GM21423 (cell line): Measurements from ENCODE around the gene NEBL.

Experiments
- ATAC-seq: cut with Tn5 transposase; IDR thresholded peaks from one replicate; pipeline ENCODE4 v1.9.1; 2021; ENCODE audit warnings: mild to moderate bottlenecking, moderate library complexity; ENCODE audit not compliant: unreplicated experiment

The NEBL gene

DNA sequence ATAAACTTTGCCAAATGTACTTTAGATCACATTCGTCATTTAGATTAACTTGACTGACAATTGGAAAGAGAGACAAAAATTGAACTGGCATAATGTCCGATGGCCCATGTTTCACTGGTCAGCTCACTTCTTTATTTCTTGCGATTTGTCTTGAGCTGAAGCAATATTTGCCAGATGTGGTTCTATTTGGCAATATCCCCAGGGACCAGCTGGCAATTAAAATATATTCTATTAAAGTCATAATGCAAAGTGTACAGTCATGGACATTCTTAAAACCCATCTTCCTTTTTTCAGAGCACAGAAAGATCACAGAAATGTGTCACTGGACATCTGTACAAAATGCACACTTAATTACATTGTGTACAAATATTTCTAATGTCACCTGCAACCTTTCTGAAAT, 26.3 kb downstream of the NEBL start:
- no peak for ATAC-seq

DNA sequence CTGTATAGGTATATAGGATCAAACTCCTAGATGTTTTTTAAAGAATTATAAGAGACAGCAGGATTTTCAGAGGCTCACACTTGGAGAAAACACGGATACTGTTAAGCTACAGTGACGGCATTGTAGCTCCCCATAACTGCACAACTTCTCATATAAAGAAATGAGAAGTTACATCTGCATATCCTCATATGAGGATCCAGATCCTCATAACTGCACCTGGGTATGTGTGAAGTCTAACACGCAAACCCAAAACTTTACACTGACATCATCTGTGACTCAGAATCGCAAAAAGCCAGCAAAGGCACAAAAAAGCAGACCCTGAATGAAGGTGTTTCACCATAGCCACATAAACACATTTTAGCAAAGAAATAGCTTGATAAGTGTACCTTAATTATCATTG, 34.1 kb downstream of the NEBL start:
- ATAC-seq, result no peak

DNA sequence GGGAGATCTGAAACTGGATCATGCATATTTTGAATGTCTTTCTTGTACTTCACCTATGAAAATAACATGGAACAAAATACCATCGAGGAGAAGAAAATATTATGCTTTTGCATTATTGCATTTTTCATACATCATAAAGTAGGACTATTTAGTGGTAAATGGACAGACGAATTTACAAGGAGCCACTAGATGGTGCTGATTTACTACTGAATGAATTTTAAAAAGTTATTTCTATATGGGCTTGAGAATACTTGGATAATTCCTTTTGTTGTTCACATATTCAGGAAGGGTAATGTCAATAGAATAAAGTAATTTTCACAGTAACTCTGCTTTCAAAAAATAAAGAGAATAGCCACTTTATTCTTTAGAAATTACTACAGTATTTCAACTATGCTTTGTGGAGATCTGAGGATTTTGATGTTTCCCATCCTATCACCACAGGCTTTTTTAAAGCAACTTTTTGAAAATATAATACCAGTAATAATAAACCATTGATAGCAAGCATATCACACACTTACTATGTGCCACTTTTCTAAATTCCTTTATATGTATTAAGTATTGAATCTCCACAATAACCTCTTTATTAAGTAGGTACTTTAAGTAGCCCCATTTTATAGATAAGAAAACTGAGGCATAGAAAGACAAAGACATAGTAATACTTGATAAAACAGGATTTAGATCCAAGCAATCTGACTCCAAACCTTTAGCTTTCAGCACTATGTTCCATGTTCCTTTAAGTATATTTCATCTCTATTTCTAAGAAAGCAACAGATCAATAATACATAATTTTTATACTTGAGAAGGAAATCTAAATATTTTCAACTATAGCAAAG, 38.6 kb downstream of the NEBL start:
- no peak for ATAC-seq

DNA sequence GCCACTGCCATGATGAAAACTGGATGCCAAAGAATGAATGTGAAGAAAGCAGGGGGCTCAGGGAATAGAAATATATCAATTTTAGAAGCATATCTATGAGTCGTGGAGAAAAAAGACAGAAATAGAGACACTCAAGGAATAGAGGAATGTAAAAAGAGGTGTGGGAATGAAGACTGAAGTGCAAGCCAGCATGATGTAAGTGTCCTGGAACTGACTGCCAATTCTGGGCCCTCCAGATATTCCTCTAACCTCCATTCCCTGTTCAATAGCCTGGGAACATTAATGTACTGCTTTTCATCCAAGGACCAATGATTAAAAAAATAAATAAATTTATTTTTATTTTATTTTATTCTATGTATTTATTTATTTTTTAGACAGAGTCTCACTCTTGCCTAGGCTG, 40.6 kb downstream of the NEBL start:
- no peak for ATAC-seq

DNA sequence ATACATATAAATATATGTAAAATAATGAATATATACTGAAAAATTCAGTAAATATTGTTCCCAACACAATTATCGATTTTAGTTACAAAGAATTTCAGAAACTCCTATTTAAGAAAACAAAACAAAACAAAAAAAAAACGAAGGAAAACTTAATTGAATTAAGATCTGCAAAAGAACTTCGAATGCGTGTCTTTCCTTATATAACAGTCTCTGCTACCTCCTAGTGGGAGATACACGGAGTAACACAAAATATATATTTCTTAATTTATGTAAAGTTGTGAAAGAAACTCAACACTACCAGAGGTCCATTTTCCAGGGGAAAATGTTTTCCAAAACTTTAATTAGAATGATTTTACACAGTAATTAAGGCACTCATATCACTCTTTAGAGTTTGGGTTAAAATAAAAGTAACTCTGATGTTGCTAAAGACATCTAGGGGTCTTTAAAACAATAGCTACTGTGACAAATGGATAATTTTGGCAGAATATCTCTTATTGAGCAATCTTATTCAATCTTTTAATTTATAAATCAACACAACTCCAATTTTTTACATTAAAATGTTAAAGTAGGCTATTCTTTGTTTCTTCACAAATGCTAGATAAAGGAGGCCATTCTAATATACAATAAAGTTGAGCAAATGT, 41.6 kb downstream of the NEBL start:
- ATAC-seq, result no peak

DNA sequence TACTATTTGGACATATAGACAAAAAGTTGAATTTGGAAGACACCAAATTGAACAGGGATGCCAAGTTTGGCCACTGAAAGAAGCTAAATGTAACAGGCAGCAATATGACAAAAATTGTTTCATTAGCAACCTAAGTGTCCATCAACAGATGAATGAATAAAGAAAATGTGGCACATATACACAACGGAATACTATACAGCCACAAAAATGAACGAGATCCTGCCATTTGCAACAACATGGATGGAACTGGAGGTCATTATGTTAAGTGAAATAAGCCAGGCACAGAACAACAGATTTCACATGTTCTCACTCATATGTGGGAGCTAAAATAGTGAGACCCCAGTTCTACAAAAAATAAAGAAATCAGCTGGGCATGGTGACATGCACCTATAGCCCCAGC, 43.8 kb downstream of the NEBL start:
- no peak for ATAC-seq

DNA sequence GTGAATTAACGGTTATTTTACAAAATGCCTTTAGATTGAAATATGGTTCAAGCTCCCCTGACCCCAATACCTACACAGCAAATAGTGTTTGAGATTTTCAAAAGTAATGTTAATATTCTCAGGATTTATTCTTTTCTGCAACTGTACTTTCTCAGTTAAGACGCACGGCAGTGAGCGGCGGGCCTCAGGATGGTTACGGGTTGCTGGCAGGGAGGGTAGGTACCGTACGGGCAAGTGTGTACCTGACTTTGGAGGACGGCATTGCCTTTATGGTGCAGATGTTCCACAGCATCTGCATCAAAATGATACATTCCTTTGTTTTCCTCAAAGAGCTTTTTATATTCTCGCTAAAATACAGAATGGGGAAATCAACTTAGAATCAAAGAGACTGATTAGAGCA, 44.8 kb downstream of the NEBL start:
- ATAC-seq, result no peak

DNA sequence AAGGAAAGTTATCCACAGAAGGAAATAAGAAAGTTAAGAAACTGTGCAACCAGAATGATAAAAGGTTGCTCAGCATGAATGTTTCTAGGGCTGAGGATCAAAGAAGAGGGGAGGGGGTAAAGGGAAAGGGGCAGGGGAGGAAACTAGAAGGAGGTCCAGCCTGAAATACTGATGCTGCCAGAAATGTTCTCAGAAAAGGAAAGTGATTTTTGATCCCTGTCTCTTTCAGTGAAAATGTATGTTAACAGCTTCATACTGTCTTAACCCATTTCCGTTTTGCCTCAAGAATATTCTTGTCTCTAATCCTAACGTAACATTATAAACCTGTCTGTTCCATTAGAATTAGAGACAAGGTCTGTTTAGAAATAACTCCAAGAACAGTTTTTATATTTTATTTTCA, 49.6 kb downstream of the NEBL start:
- ATAC-seq, result no peak

DNA sequence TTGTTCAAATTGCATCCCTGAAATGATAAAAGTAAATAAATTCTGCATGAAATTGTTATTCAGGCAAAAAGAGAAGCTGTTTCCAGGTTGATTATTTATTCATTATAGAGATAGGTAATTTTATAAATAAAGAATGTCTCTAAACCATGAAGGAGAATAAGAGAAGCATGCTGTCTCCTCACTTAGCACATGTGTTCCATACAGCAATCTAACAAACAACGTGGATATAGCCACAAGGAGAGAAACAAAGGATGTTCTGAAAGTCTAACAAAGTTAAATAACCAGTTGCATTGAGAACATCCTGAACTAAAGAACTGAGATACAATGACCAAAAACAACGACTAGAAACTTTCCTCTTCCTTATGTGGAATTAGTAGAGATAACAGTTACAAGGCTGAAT, 50.8 kb downstream of the NEBL start:
- ATAC-seq, result no peak

DNA sequence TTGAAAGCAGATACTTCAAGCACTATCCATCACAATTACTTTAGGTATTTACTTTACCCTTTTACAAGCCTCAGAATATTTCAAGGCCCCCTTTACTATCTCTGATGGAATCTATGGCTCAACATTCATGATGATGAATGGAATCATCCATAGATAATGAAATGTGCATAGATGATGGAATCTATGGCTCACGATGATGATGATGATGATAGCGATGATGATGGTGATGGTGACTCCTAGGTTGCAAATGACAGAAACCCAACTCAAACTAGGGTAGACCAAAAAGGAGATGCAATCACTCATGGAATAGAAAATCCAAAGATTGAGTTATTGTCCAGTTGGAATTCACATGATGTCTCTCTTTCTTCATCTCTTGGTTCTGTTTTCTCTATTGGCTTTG, 55.7 kb downstream of the NEBL start:
- ATAC-seq, result no peak

DNA sequence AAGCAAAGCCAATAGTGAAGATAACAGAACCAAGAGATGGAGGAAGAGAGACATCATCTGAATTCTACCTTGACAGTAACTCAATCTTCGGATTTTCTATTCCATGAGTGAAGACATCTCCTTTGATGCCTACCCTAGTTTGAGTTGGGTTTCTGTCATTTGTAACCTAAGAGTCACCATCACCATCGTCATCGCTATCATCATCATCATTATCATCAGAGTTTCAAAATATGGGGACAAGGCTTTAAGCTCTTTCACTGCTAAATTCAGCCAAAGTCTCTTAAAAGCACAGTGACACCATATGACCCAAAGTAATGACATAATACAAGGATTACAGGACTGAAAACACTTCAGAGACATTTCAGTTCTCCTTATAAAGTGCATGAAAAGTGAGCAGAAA, 57.2 kb downstream of the NEBL start:
- no peak for ATAC-seq

DNA sequence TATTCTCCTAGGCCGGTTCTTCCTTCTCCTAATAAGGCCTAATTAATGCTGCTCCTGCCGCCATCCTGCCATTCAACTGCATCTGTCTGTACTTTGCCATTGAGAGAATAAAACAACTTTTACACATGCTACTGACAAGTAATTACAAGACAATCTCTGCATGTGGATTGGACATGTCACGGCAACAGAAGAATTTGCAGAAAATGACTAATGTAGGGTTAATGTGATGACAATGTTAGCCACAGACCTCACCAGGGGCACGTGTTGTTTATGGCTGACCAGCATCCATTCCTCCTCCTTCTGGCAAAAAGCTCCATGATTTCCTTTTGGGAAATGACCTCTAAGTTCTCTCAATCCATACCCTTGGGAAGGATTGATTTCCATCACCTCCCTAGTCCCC, 58.0 kb downstream of the NEBL start:
- ATAC-seq, result no peak

DNA sequence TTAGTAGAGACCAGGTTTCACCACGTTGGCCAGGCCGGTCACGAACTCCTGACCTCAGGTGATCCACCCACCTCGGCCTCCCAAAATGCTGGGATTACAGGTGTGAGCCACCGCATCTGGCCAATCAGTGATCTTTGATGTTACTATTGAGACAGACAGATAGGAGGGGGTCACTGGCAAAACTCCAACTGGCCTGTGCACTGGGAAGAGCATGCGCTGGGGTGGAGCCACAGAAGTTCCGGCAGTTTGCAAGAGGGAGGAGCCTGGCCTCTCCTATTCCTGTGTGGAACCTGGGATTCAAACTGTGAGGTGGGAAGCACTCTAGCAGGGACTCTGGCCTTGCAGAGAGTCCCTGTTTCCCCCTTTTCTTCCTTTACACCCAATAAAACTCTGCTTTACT, 60.7 kb downstream of the NEBL start:
- ATAC-seq, result no peak

DNA sequence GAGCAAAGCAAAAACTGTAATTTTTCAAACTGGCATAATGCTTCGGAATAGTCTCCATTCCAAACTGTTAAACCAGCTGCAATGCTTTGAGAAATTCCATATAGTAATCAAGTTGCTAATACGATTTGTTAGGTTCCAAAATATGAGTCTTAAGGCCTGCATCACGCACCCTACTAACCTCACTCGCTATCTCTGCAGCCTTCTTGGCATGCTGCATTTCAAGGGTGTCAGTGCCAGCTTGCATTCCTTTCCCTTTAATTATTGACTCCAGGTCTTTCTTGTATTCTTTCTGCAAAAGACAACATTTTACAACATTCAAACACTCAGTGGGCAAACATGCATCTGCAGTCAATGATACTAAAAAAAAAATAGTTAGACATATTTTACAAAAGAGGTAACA, 61.8 kb downstream of the NEBL start:
- no peak for ATAC-seq

DNA sequence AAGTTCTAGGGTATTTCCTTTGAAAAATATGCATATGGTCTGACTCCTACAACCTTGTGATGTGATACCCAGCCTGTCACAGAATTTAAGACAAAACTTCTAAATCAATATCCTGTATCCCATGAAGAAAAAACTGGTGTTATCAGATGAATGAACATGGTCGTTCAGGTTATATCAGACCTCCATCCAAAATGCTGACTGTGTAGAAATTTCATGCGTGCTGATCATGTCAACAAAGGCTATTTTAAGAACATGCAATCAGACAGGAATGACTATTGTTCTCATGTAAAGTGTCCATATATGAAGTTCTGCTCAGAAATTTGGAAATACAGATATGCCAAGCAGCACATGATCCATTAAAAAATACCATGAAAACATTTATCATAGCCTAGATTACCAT, 62.3 kb downstream of the NEBL start:
- no peak for ATAC-seq

DNA sequence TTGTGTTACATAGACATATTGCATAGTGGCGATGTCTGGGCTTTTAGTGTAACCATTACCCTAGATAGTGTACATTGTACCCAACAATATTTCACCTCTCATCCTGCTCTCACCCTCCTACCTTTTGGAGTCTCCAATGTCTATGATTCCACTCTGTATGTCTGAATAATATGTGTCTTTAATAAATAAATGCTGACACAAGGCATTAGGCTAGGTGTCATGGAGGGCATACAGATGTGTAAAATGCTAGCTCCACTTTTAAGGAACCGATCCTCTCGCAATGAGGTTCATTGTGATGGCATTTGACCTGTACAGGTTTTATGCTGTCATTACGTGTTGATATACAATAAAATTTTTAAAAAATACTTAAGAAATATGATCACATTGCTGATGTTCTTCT, 74.3 kb downstream of the NEBL start:
- ATAC-seq, result no peak

DNA sequence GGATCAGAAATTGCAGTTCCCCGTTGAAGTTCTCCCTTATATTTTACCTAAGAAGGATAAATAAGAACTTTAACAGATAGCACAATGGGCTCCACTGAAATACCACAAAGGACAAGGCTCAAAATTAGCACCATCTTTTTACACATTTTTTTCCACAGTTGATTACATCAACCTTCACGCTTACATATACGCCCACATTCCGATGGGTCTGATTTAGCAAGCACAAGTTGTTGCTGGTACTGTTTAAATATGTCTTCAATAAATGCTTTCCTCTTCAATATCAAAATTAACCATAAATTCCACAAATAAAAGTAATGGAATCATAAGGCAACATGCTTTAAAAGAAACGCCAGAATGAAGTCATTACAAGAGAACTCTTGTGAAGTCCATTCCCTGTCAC, 79.5 kb downstream of the NEBL start:
- no peak for ATAC-seq

DNA sequence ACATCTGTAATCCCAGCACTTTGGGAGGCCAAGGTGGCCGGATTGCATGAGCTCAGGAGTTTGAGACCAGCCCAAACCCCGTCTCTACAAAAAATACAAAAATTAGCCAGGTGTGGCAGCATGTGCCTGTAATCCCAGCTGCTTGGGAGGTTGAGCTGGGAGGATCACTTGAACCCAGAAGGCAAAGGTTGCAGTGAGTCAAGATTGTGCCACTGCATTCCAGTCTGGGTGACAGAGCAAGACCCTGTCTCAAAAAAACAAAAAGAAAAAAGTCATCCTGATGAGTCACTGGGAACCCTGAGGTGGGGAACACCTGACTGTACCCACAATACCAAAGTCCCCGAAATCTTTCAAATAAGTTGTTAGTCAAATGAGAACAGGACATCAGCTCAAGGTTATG, 80.0 kb downstream of the NEBL start:
- no peak for ATAC-seq

DNA sequence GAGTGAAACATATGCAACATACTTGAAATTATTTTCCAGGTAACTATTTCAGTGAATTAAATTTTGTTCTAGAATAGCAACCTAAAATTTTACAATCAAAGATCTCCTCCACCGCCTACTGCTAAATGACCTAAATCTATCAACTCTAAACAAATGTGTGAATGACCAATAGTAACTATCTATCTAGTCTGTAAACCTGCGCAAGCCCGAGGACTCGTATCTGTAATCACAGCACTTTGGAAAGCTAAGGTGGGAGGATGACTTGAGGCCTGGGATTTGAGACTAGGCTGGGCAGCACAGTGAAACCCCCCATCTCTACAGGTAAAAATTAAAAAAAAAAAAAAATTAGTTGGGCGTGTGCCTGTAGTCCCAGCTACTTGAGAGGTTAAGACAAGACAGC, 83.0 kb downstream of the NEBL start:
- no peak for ATAC-seq

DNA sequence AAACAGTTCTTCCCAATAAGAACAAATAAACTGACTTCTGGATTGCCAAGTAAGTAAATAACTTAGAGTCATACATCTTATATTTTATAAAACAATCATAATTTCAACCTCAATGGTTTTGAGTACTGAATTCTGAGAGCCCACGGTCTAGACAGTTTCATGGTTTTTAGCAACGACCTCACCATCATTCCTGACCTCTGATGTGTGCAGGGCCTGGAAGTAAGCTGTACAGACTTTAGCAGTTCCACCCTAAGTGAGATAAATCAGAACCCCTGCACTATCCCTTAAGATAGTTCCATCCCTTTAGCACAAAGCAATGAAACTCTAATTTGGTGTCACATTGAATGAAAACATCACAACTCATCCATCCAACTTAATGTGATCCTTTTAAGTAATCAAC, 86.0 kb downstream of the NEBL start:
- ATAC-seq, result no peak

DNA sequence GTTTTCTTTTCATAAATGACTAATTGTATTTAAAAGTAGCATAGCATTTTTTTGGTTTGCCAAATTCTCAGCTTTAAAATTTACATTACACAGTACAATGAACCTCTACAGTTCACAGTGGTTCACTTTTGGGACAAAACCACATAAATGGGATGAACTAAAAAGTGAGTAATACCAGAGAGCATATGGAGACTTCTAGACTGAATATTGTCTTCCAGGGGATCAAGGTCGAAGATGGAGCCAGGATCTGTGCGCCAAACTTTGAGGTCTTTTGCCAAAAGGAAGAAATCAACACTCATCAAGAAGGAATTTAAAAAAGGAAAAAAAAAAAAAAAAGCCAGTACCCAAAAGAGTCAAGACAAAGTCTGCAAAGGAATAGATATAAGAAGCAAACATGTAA, 87.5 kb downstream of the NEBL start:
- no peak for ATAC-seq

DNA sequence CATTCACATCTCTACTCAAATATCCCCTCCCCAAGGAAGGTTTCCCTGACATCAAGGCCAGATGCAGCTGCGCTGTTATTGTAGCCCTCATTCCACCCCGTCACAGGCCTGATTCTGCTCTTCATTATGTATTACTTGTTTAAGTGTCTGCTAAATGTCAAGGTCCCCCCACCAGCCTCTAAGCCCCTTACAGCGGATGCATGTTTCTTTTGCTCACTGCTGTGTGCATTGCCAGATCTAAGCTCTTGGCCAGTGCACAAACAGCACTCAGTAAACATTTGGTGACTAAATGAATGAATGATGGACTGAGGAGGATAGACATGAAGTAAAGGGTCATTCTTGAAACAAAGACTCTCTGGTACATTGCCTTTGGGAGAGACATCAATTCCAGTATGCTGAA, 90.6 kb downstream of the NEBL start:
- no peak for ATAC-seq

DNA sequence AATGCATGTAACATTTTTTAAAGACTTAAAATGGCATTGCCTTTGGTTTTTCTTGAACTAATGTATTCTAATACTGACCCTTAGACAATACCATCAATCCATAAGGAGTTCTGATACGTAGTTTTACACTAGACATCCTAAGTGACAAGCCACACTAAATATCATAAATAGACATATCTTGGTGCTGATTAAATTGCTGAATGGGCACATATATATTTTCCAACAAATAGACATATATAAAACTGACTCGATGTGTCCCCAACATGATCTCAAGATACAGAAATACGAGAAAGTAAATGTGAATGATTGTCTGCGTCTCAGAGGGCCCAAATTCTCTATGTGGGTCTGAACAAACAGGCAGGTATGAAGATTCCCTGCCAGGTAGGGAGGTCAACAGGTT, 99.8 kb downstream of the NEBL start:
- no peak for ATAC-seq
